ENCODE results near the gene DMBT1. TPM values are rescaled to one million over a fixed set of nuclear protein-coding genes. Genes with fewer than 3 reads are reported as not detected.

The DMBT1 gene
- total RNA-seq, 1 donor from 2014 or later = not detected

DNA sequence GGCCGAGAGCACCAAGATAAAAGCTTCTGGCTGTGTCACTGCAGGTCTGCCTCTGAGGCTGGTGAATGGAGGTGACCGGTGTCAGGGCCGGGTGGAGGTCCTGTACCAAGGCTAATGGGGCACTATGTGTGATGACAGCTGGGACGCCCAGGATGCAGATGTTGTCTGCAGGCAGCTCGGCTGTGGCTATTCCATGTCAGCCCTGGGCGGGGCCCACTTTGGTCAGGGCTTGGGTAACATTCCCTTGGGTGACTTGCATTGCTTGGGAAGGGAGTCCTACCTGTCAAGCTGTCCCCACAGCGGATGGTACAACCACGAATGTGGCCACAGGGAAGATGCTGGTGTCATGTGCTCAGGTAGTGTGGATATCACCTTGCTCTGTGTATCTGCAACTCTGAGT is 8.0 kb downstream of the DMBT1 start:
- Histone ChIP-seq H3K4me1 (ENCODE audit: insufficient read depth, low read length) (no peaks in the 10 kb centered on the region), H3K9me3 (ENCODE audit: insufficient read depth, low read depth, low read length) (no peaks in the 10 kb centered on the region), H3K9ac (ENCODE audit: low read length) (no peak overlapping the region), H3K4me3 (ENCODE audit: insufficient read depth, low read depth, low read length) (no peak overlapping the region), H2AFZ (ENCODE audit: low read depth, low read length) (no peak overlapping the region), H3K4me2 (ENCODE audit: low read length) (no peak overlapping the region), H4K20me1 (ENCODE audit: insufficient read depth, low read length) (no peaks in the 10 kb centered on the region), H3K36me3 (ENCODE audit: insufficient read depth, low read length) (no peaks in the 10 kb centered on the region), H3K27ac (ENCODE audit: low read depth, low read length) (no peak overlapping the region), H3K27me3 (ENCODE audit: insufficient read depth, low read length) (peaks cover 6% of the 10 kb centered on the region), H3K79me2 (ENCODE audit: insufficient read depth, low read length) (no peaks in the 10 kb centered on the region)
- Mint-ChIP-seq H3K36me3 (ENCODE audit: low read depth, unreplicated experiment) (peaks cover 1% of the 10 kb centered on the region), H3K27me3 (ENCODE audit: low read depth, unreplicated experiment) (peaks cover 40% of the 10 kb centered on the region), H3K4me3 (ENCODE audit: unreplicated experiment) (no peak overlapping the region), H3K9me3 (ENCODE audit: unreplicated experiment) (peaks cover 14% of the 10 kb centered on the region), H3K27ac (ENCODE audit: unreplicated experiment) (no peak overlapping the region), H3K4me1 (ENCODE audit: low read depth, unreplicated experiment) (no peaks in the 10 kb centered on the region)
- DNase-seq (ENCODE audit: low read depth) = no peak
- FAIRE-seq = no peak
- TF ChIP-seq CTCF (IDR thresholded peaks at IDR 0.05; ENCODE audit: insufficient read depth, low read depth, low read length) = no peak
- TF ChIP-seq EZH2 (IDR thresholded peaks at IDR 0.05; ENCODE audit: insufficient read depth, low read length) = no peak

- Histone ChIP-seq H3K79me2 (ENCODE audit: insufficient read depth, low read length) (no peaks in the 10 kb centered on the region), H3K36me3 (ENCODE audit: insufficient read depth, low read length) (no peaks in the 10 kb centered on the region), H3K27ac (ENCODE audit: low read depth, low read length) (no peak overlapping the region), H3K4me1 (ENCODE audit: insufficient read depth, low read length) (no peaks in the 10 kb centered on the region), H3K4me3 (ENCODE audit: insufficient read depth, low read depth, low read length) (no peak overlapping the region), H3K27me3 (ENCODE audit: insufficient read depth, low read length) (peaks cover 2% of the 10 kb centered on the region), H3K4me2 (ENCODE audit: low read length) (no peak overlapping the region), H2AFZ (ENCODE audit: low read depth, low read length) (no peak overlapping the region), H4K20me1 (ENCODE audit: insufficient read depth, low read length) (no peaks in the 10 kb centered on the region), H3K9ac (ENCODE audit: low read length) (no peak overlapping the region), H3K9me3 (ENCODE audit: insufficient read depth, low read depth, low read length) (no peaks in the 10 kb centered on the region)
- Mint-ChIP-seq H3K4me3 (ENCODE audit: unreplicated experiment) (no peak overlapping the region), H3K36me3 (ENCODE audit: low read depth, unreplicated experiment) (peaks cover 1% of the 10 kb centered on the region), H3K4me1 (ENCODE audit: low read depth, unreplicated experiment) (no peaks in the 10 kb centered on the region), H3K27me3 (ENCODE audit: low read depth, unreplicated experiment) (peaks cover 47% of the 10 kb centered on the region), H3K9me3 (ENCODE audit: unreplicated experiment) (peaks cover 27% of the 10 kb centered on the region), H3K27ac (ENCODE audit: unreplicated experiment) (no peak overlapping the region)
- FAIRE-seq (no peak), DNase-seq (ENCODE audit: low read depth) (no peak)
- TF ChIP-seq EZH2 (IDR thresholded peaks at IDR 0.05; ENCODE audit: insufficient read depth, low read length) (no peak), CTCF (IDR thresholded peaks at IDR 0.05; ENCODE audit: insufficient read depth, low read depth, low read length) (no peak)
These were observed 10.4 kb downstream of the DMBT1 start for GRCh38 chr10:122570920-122571319.

GRCh38 chr10:122571892-122572291 is 11.3 kb downstream of the DMBT1 start:
- Histone ChIP-seq H3K4me1 (ENCODE audit: insufficient read depth, low read length) (no peaks in the 10 kb centered on the region), H3K27me3 (ENCODE audit: insufficient read depth, low read length) (peaks cover 2% of the 10 kb centered on the region), H3K27ac (ENCODE audit: low read depth, low read length) (no peak overlapping the region), H4K20me1 (ENCODE audit: insufficient read depth, low read length) (no peaks in the 10 kb centered on the region), H3K9me3 (ENCODE audit: insufficient read depth, low read depth, low read length) (no peaks in the 10 kb centered on the region), H3K4me3 (ENCODE audit: insufficient read depth, low read depth, low read length) (no peak overlapping the region), H2AFZ (ENCODE audit: low read depth, low read length) (no peak overlapping the region), H3K36me3 (ENCODE audit: insufficient read depth, low read length) (no peaks in the 10 kb centered on the region), H3K4me2 (ENCODE audit: low read length) (no peak overlapping the region), H3K79me2 (ENCODE audit: insufficient read depth, low read length) (no peaks in the 10 kb centered on the region), H3K9ac (ENCODE audit: low read length) (no peak overlapping the region)
- H3K27me3 Mint-ChIP-seq (ENCODE audit: low read depth, unreplicated experiment) = peaks cover 47% of the 10 kb centered on the region
- no peak for FAIRE-seq
- H3K27ac Mint-ChIP-seq (ENCODE audit: unreplicated experiment) = no peak overlapping the region
- no peaks in the 10 kb centered on the region for H3K4me1 Mint-ChIP-seq (ENCODE audit: low read depth, unreplicated experiment)
- no peak for TF ChIP-seq EZH2 (IDR thresholded peaks at IDR 0.05; ENCODE audit: insufficient read depth, low read length)
- no peak for TF ChIP-seq CTCF (IDR thresholded peaks at IDR 0.05; ENCODE audit: insufficient read depth, low read depth, low read length)
- no peak overlapping the region for H3K4me3 Mint-ChIP-seq (ENCODE audit: unreplicated experiment)
- peaks cover 1% of the 10 kb centered on the region for H3K36me3 Mint-ChIP-seq (ENCODE audit: low read depth, unreplicated experiment)
- no peak for DNase-seq (ENCODE audit: low read depth)
- H3K9me3 Mint-ChIP-seq (ENCODE audit: unreplicated experiment) = peaks cover 29% of the 10 kb centered on the region
